ENCODE data around the gene CCNG2.
A peak's percentile ranks its signal among the peaks of the same experiment; 100 is the strongest.

DNA sequence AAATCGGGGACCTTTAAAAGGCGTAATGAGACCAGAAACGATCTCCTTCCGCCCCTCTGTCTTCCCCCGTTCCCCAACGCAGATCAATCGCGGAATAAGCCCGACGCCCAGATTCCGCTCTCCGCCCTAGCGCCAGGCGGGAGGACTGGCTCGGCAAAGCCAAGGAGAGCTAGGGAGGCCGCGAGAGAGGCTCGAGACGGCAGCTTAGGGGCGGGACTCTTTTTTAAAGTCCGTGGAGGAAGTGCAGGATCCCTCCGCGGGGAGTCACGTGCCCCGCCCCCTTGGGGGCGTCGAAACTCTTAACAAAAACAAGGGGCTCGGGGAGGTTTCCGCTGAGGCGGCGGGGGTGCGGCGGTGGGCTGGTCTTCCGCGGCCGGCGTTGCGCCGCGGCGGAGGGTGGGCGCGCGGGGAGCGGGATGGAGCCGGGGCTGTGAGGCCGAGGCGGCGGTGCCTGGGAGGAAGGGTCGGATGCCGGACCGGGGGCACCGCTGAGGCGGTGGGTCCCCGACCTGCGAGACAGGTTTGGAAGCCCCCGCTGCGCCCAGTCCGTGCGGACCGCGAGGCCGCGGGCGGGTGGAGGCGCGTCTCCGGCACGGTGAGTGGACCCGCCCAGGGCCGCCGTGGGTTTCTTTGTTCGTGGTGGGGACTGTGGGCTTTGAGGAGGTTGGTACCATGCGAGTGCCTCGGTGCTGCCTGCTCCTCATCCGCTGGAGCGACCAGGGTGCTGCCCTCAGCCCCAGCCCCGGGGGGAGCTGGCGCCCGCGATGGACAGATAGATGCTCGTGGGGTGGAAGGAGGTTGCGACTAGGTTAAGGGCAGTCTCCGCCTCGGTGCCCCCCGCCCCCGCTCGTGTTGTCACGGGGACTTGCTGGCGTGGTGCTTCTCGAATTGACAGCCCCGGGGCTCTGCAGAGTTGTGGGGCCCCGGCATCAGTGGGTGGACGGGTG is at the start of gene CCNG2:
- TF ChIP-seq ZZZ3 (IDR thresholded peaks at IDR 0.05) (no peak), MAZ (CRISPR knock-in tag; conservative IDR thresholded peaks at IDR 0.05 in 1 of 2, IDR thresholded peaks at IDR 0.05 in 1 of 2) (peak; percentile 34 to 44; a peak in 3 of 4 replicates), BMI1 (IDR thresholded peaks at IDR 0.05; ENCODE audit: low read length) (no peak), KHSRP (IDR thresholded peaks at IDR 0.05) (0 out of 2 replicates have a peak, but pooled peaks have one; percentile 13), HDAC6 (IDR thresholded peaks at IDR 0.05; ENCODE audit: low read depth, low read length) (no peak), HNRNPUL1 (IDR thresholded peaks at IDR 0.05; ENCODE audit: low read length) (no peak)
